H1 (cell line): ENCODE measurements around the gene SGCD. TPM values are rescaled to one million over a fixed set of nuclear protein-coding genes. Genes with fewer than 3 reads are reported as not detected.

ENCODE experiments used
- CTCF ChIA-PET: fragments of 300-600 bp; sonication (Branson Sonifier 250); formaldehyde crosslinking; loops from one replicate; lab custom pipeline; 2021; ENCODE audit not compliant: partially characterized antibody; lab: Charles Lee
- POLR2A ChIA-PET: fragments of 300-600 bp; sonication (Branson Sonifier 250); formaldehyde crosslinking; loops from one replicate; lab custom pipeline; 2021; ENCODE audit warnings: inconsistent platforms; ENCODE audit not compliant: partially characterized antibody; lab: Charles Lee
- DNase-seq, 2 experiments: peaks; one replicate each; pipeline versions ENCODE4 v3.0.0 to v3.0.0-alpha.2; 2010 to 2022; ENCODE audit warnings: low spot score in 2 of 2, low read depth in 1 of 2, mixed read lengths in 1 of 2
- FAIRE-seq: peaks from 2 replicates; lab custom pipeline; 2011; peaks lifted over from hg19 to GRCh38; lab: Jason Lieb, UNC
- H2AFZ ChIP-seq: 2 replicates; pipeline ENCODE4 v1.8.1; 2012; ENCODE audit warnings: low read length, inconsistent platforms
- H2AK5ac ChIP-seq: 2 replicates; pipeline ENCODE4 v1.6.1; 2013; ENCODE audit warnings: low read depth, low read length
- H2BK120ac ChIP-seq: replicated peaks from 2 replicates; pipeline ENCODE3; 2013; ENCODE audit warnings: low read depth, low read length, inconsistent platforms
- H2BK12ac ChIP-seq: 2 replicates; pipeline ENCODE4 v1.6.1; 2013; ENCODE audit warnings: low read depth, low read length
- H2BK15ac ChIP-seq: 2 replicates; pipeline ENCODE4 v1.6.1; 2013; ENCODE audit warnings: low read length
- H2BK20ac ChIP-seq: 2 replicates; pipeline ENCODE4 v1.6.1; 2013; ENCODE audit warnings: low read length
- H2BK5ac ChIP-seq: 2 replicates; pipeline ENCODE4 v1.6.1; 2013; ENCODE audit warnings: low read depth, low read length
- H3K14ac ChIP-seq: 2 replicates; pipeline ENCODE4 v1.6.1; 2013; ENCODE audit warnings: inconsistent platforms; ENCODE audit not compliant: insufficient read length
- H3K18ac ChIP-seq: 2 replicates; pipeline ENCODE4 v1.6.1; 2013; ENCODE audit warnings: low read length; ENCODE audit errors: extremely low read depth
- H3K23ac ChIP-seq: 2 replicates; pipeline ENCODE4 v1.6.1; 2013; ENCODE audit warnings: inconsistent platforms; ENCODE audit not compliant: insufficient read length
- H3K23me2 ChIP-seq: 2 replicates; pipeline ENCODE4 v1.6.1; 2013; ENCODE audit warnings: low read depth, low read length
- H3K27ac ChIP-seq: 2 replicates; pipeline ENCODE4 v1.6.1; 2011; ENCODE audit warnings: low read depth, low read length, inconsistent platforms
- H3K27me3 ChIP-seq, 4 experiments: replicated peaks in 1 of 4; 1 replicate in 1 of 4; 2 replicates in 3 of 4; pipeline versions ENCODE4 v1.6.1 to v1.8.1; 2011 to 2013; ENCODE audit warnings: low read length in 3 of 4, mild to moderate bottlenecking in 3 of 4, inconsistent platforms in 2 of 4, mixed read lengths in 2 of 4, moderate library complexity in 1 of 4; ENCODE audit not compliant: control insufficient read depth in 3 of 4, insufficient read depth in 3 of 4; ENCODE audit errors: extremely low read depth in 1 of 4
- H3K36me3 ChIP-seq, 4 experiments: 2 replicates each; pipeline versions ENCODE4 v1.6.1 to v1.8.1; 2011 to 2013; ENCODE audit warnings: mild to moderate bottlenecking in 4 of 4, low read length in 3 of 4, moderate library complexity in 2 of 4, control low read depth in 1 of 4, inconsistent platforms in 1 of 4; ENCODE audit not compliant: insufficient read depth in 4 of 4, control insufficient read depth in 2 of 4
- H3K4ac ChIP-seq: replicated peaks from 2 replicates; pipeline ENCODE3; 2013; ENCODE audit warnings: low read length, low read depth, mixed read lengths, inconsistent platforms; ENCODE audit not compliant: insufficient read length
- H3K4me1 ChIP-seq, 4 experiments: replicated peaks in 1 of 4; 1 replicate in 1 of 4; 2 replicates in 3 of 4; pipeline versions ENCODE4 v1.6.1 to v1.8.1; 2011 to 2013; ENCODE audit warnings: low read length in 3 of 4, inconsistent platforms in 2 of 4, mixed read lengths in 1 of 4; ENCODE audit not compliant: insufficient read depth in 4 of 4, control insufficient read depth in 3 of 4
- H3K4me2 ChIP-seq, 2 experiments: 2 replicates each; pipeline versions ENCODE4 v1.6.1 to v1.8.1; 2011 to 2013; ENCODE audit warnings: low read depth in 2 of 2, low read length in 2 of 2, control low read depth in 1 of 2, inconsistent platforms in 1 of 2, mild to moderate bottlenecking in 1 of 2; ENCODE audit not compliant: insufficient read depth in 1 of 2
- H3K4me3 ChIP-seq, 4 experiments: fragments of 200-600, 300-600 bp in 1 of 4; sonication (generic), shearing (Covaris generic), sonication (Bioruptor Twin) in 1 of 4; 2 replicates each; pipeline versions ENCODE4 v1.5.1 to v1.8.1; 2011 to 2016; ENCODE audit warnings: low read length in 4 of 4, low read depth in 3 of 4, control low read depth in 2 of 4, inconsistent platforms in 2 of 4, mild to moderate bottlenecking in 2 of 4, mixed read lengths in 1 of 4, moderate library complexity in 1 of 4; ENCODE audit not compliant: insufficient read depth in 2 of 4; ENCODE audit errors: extremely low read depth in 1 of 4
- H3K56ac ChIP-seq: replicated peaks from 2 replicates; pipeline ENCODE3; 2013; ENCODE audit warnings: low read depth, mild to moderate bottlenecking, mixed read lengths, low read length, inconsistent platforms; ENCODE audit not compliant: insufficient read length
- H3K79me1 ChIP-seq: 2 replicates; pipeline ENCODE4 v1.6.1; 2013; ENCODE audit warnings: low read depth, low read length, control low read depth
- H3K79me2 ChIP-seq, 2 experiments: 2 replicates each; pipeline versions ENCODE4 v1.6.1 to v1.8.1; 2012 to 2013; ENCODE audit warnings: low read length in 2 of 2, mild to moderate bottlenecking in 2 of 2, inconsistent platforms in 1 of 2; ENCODE audit not compliant: insufficient read depth in 2 of 2, control insufficient read depth in 1 of 2
- H3K9ac ChIP-seq, 4 experiments: replicated peaks in 1 of 4; 1 replicate in 1 of 4; 2 replicates in 3 of 4; pipeline versions ENCODE4 v1.6.1 to v1.8.1; 2011 to 2013; ENCODE audit warnings: low read depth in 3 of 4, low read length in 3 of 4, control low read depth in 2 of 4, mild to moderate bottlenecking in 2 of 4, moderate library complexity in 2 of 4, inconsistent platforms in 1 of 4; ENCODE audit errors: extremely low read depth in 1 of 4
- H3K9me3 ChIP-seq, 2 experiments: 2 replicates each; pipeline versions ENCODE4 v1.6.1 to v1.8.1; 2012 to 2013; ENCODE audit warnings: mild to moderate bottlenecking in 2 of 2, moderate library complexity in 2 of 2, control low read depth in 1 of 2, inconsistent platforms in 1 of 2, low read depth in 1 of 2, low read length in 1 of 2, mixed read lengths in 1 of 2; ENCODE audit not compliant: insufficient read depth in 2 of 2
- H4K20me1 ChIP-seq, 2 experiments: replicated peaks in 1 of 2; 2 replicates each; pipeline versions ENCODE3 to v1.8.1; 2011 to 2013; ENCODE audit warnings: inconsistent platforms in 2 of 2, low read length in 2 of 2, mild to moderate bottlenecking in 1 of 2; ENCODE audit not compliant: insufficient read depth in 2 of 2, control insufficient read depth in 1 of 2
- H4K5ac ChIP-seq: 2 replicates; pipeline ENCODE4 v1.6.1; 2013; ENCODE audit warnings: low read length, low read depth, mixed read lengths, inconsistent platforms; ENCODE audit not compliant: insufficient read length
- H4K8ac ChIP-seq: 2 replicates; pipeline ENCODE4 v1.8.0; 2013; ENCODE audit warnings: mild to moderate bottlenecking, moderate library complexity, low read length, inconsistent platforms; ENCODE audit not compliant: insufficient read depth; ENCODE audit errors: extremely low read depth
- H4K91ac ChIP-seq: replicated peaks from 2 replicates; pipeline ENCODE3; 2013; ENCODE audit warnings: low read length, mixed read lengths, inconsistent platforms; ENCODE audit not compliant: insufficient read length
- NRF1 ChIP-seq: IDR thresholded peaks from 2 replicates; pipeline ENCODE4 v1.6.1; 2011; ENCODE audit warnings: mild to moderate bottlenecking, low read depth, low read length, improper control_type of control experiment
- WGBS, 2 experiments: shearing (Covaris generic) in 1 of 2; methylation state at CpG; one replicate each; pipeline versions ENCODE4 v1.1.6 to v1.1.7; 2013 to 2015; ENCODE audit warnings: low lambda C conversion rate in 2 of 2, mixed read lengths in 2 of 2, inconsistent platforms in 1 of 2, low coverage in 1 of 2, missing lambda C conversion rate in 1 of 2; ENCODE audit not compliant: insufficient replicate concordance in 2 of 2, insufficient coverage in 1 of 2, insufficient read length in 1 of 2; ENCODE audit errors: extremely low coverage in 1 of 2, missing lambda C conversion rate in 1 of 2; 5-methylcytosine and 5-hydroxymethylcytosine counted together
- polyA plus RNA-seq, 7 experiments: library from polyadenylated mRNA; depleted of rRNA in 3 of 7; stranded (reverse) in 5 of 7; unstranded in 2 of 7; fragments of >200 nt in 5 of 7; fragments of 200-250 nt in 2 of 7; gene quantifications; 1 replicate in 5 of 7; 2 replicates in 1 of 7; 4 replicates in 1 of 7; pipeline versions ENCODE4 v1.2.1 to v1.2.3, GENCODE V29; 2011 to 2013; ENCODE audit warnings: missing spikeins in 2 of 7, mixed read lengths in 2 of 7
- total RNA-seq: library from RNA; stranded (reverse); fragmentation: NEBNext Ultra II Directional; extraction: Animal tissue kit (Norgen Biotek cat#: 25700); gene quantifications from 2 replicates; pipeline ENCODE4 v1.2.1, GENCODE V29; 2021

Gene SGCD
- total and polyA plus RNA-seq, 2 of the 8 experiments (the other 6 are each of a cell fraction or from before 2014, with no cell fraction given) = 0.04 to 0.08 TPM

DNA sequence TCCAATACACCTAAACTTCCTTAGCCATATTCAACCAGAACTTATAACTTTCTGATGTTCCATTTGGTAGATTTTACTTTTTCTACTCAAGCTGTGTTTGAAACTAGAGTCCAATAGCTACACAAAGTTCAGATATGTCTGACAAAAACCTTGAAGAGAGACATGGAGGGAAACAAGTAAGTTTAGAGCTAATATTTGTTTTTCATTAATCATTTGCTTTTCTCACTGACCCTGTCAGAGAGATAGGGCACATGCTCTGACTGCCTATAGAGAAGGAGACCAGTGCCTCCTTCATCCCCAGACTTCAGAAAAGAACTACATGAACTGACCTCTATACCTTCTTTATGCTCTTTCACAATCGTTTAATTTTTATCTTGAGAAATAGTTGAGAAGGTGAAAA lies 366.1 kb downstream of the SGCD start:
- Histone ChIP-seq H4K20me1 (no peaks in the 10 kb centered on the region), H2BK15ac (no peak overlapping the region), H2AFZ (no peak overlapping the region), H3K9me3 (no peaks in the 10 kb centered on the region), H2BK20ac (no peak overlapping the region), H4K91ac (no peak overlapping the region), H2BK120ac (no peak overlapping the region), H4K8ac (no peak overlapping the region), H3K23me2 (no peaks in the 10 kb centered on the region; the same call in 1 of the 2 replicates), H3K4me2 (no peak overlapping the region), H3K4me1 (peaks cover 0 to 6% (median 1%) of the 10 kb centered on the region in 4 experiments; a peak in 2 of 7 replicates), H2BK5ac (no peak overlapping the region), H3K36me3 (no peaks in the 10 kb centered on the region), H2AK5ac (no peak overlapping the region), H3K4me3 (no peak overlapping the region), H2BK12ac (no peak overlapping the region), H4K5ac (no peak overlapping the region), H3K23ac (no peak overlapping the region), H3K9ac (no peak overlapping the region), H3K56ac (no peak overlapping the region), H3K27ac (no peak overlapping the region), H3K79me2 (no peaks in the 10 kb centered on the region), H3K79me1 (no peaks in the 10 kb centered on the region), H3K14ac (no peak overlapping the region), H3K4ac (no peak overlapping the region), H3K18ac (no peak overlapping the region), H3K27me3 (no peaks in the 10 kb centered on the region)
- TF ChIP-seq NRF1 = no peak
- DNase-seq (no peak), FAIRE-seq (no peak)
- POLR2A ChIA-PET = no interaction called here
- WGBS, 2 experiments = 87% methylated on average over 1 of the region's 1 CpG; no CpG with 5 or more reads in 1 of the 2 experiments
- CTCF ChIA-PET = interaction anchor here (0.9 to 1.1 kb wide), 2 partner anchors 10 to 22 kb away, joined by 3 to 4 read pairs; no protein-coding TSS in a partner anchor
